SU-DHL-6 (cell line): ENCODE data around the gene RNF182.

Experiments
- H2AFZ ChIP-seq: fragments of 200-600 bp; sonication (generic); 2 replicates; pipeline ENCODE4 v1.6.1; 2014; ENCODE audit warnings: low read depth, mild to moderate bottlenecking, moderate library complexity, mixed read lengths, antibody characterized with exemption, low read length; ENCODE audit not compliant: severe bottlenecking
- H3F3A ChIP-seq: fragments of 200-600 bp; shearing (Covaris generic); 2 replicates; pipeline ENCODE4 v1.6.0; 2016; ENCODE audit warnings: antibody characterized with exemption, mild to moderate bottlenecking; ENCODE audit not compliant: insufficient read depth
- H3K27ac ChIP-seq: fragments of 200-600 bp; sonication (generic); 2 replicates; pipeline ENCODE4 v1.5.1; 2016; ENCODE audit warnings: low read depth, mild to moderate bottlenecking, low read length, moderate library complexity, mixed read lengths
- H3K27me3 ChIP-seq: fragments of 200-600 bp; sonication (generic), shearing (Covaris generic); 2 replicates; pipeline ENCODE4 v1.6.0; 2014; ENCODE audit warnings: mild to moderate bottlenecking, low read length
- H3K36me3 ChIP-seq: fragments of 200-600 bp; sonication (generic); 2 replicates; pipeline ENCODE4 v1.6.1; 2014; ENCODE audit warnings: mild to moderate bottlenecking, low read length, mixed read lengths
- H3K4me2 ChIP-seq: fragments of 300-600, 200-600 bp; shearing (Covaris generic), sonication (generic); 2 replicates; pipeline ENCODE4 v1.6.0; 2014; ENCODE audit warnings: low read length, low read depth, mild to moderate bottlenecking; ENCODE audit not compliant: poor library complexity, severe bottlenecking
- H3K4me3 ChIP-seq: fragments of 200-600 bp; sonication (generic); 2 replicates; pipeline ENCODE4 v1.5.1; 2014; ENCODE audit warnings: antibody characterized with exemption, low read length, mild to moderate bottlenecking, mixed read lengths; ENCODE audit not compliant: insufficient read depth, poor library complexity, severe bottlenecking
- H3K79me2 ChIP-seq: fragments of 200-600 bp; sonication (generic); 2 replicates; pipeline ENCODE4 v1.6.1; 2014; ENCODE audit warnings: mild to moderate bottlenecking, low read length, moderate library complexity; ENCODE audit not compliant: insufficient read depth
- H3K9ac ChIP-seq: fragments of 200-600 bp; sonication (generic); 2 replicates; pipeline ENCODE4 v1.7.0; 2014; ENCODE audit warnings: mild to moderate bottlenecking, low read length
- H3K9me2 ChIP-seq: fragments of 200-600 bp; sonication (generic); replicated peaks from 2 replicates; pipeline ENCODE4 v1.6.1; 2014; ENCODE audit warnings: low read length; ENCODE audit not compliant: insufficient read depth
- H3K9me3 ChIP-seq: fragments of 200-600 bp; sonication (generic); 2 replicates; pipeline ENCODE4 v1.6.1; 2014; ENCODE audit warnings: low read length, mixed read lengths; ENCODE audit not compliant: insufficient read depth
- H4K20me1 ChIP-seq: fragments of 200-600 bp; sonication (generic); 2 replicates; pipeline ENCODE4 v1.6.1; 2014; ENCODE audit warnings: low read depth, mild to moderate bottlenecking, antibody characterized with exemption, low read length, moderate library complexity, mixed read lengths
- EZH2phosphoT487 ChIP-seq: fragments of 200-600 bp; sonication (generic), shearing (Covaris generic); conservative IDR thresholded peaks from 2 replicates; pipeline ENCODE4 v1.6.1; 2018; ENCODE audit warnings: mild to moderate bottlenecking, antibody characterized with exemption, low read length, moderate library complexity, mixed read lengths
- TF ChIP-seq, protein P1 (sequence below): fragments of 200-600 bp; sonication (generic); IDR thresholded peaks from one replicate; pipeline ENCODE4 v1.5.1; 2017; ENCODE audit warnings: antibody characterized with exemption, mild to moderate bottlenecking, low read length, moderate library complexity; ENCODE audit not compliant: insufficient read depth, poor library complexity, severe bottlenecking

The RNF182 gene

DNA sequence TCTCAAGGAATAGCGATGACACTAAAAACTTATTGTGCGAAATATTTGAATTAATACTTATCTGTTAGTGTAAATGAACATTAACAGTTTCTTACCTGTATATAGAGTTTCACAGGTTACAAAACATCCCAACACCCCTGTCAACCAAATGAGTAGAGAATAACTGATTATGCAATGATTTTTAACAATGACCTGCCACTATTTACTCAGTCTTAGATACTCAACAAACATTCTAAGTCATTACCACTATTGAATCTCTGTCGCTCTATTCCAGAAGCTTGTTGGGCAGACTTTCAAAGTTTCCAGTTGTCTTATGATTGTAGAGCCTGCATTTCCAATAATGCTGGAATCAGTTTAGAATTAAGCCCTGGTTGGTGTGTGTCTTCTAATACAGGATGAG lies 85.5 kb downstream of the RNF182 start:
- no peak overlapping the region for H3K4me3 ChIP-seq
- no peaks in the 10 kb centered on the region for H3F3A ChIP-seq
- H3K4me2 ChIP-seq, result no peak overlapping the region
- H3K9me3 ChIP-seq, result no peaks in the 10 kb centered on the region
- H2AFZ ChIP-seq, result no peak overlapping the region
- no peaks in the 10 kb centered on the region for H4K20me1 ChIP-seq
- no peak for TF ChIP-seq EZH2phosphoT487
- TF ChIP-seq, protein P1, sequence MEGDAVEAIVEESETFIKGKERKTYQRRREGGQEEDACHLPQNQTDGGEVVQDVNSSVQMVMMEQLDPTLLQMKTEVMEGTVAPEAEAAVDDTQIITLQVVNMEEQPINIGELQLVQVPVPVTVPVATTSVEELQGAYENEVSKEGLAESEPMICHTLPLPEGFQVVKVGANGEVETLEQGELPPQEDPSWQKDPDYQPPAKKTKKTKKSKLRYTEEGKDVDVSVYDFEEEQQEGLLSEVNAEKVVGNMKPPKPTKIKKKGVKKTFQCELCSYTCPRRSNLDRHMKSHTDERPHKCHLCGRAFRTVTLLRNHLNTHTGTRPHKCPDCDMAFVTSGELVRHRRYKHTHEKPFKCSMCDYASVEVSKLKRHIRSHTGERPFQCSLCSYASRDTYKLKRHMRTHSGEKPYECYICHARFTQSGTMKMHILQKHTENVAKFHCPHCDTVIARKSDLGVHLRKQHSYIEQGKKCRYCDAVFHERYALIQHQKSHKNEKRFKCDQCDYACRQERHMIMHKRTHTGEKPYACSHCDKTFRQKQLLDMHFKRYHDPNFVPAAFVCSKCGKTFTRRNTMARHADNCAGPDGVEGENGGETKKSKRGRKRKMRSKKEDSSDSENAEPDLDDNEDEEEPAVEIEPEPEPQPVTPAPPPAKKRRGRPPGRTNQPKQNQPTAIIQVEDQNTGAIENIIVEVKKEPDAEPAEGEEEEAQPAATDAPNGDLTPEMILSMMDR, result no peak
- H3K9me2 ChIP-seq, result no peaks in the 10 kb centered on the region
- no peaks in the 10 kb centered on the region for H3K27me3 ChIP-seq
- no peak overlapping the region for H3K9ac ChIP-seq
- H3K36me3 ChIP-seq, result no peaks in the 10 kb centered on the region
- H3K79me2 ChIP-seq, result no peaks in the 10 kb centered on the region
- no peak overlapping the region for H3K27ac ChIP-seq

DNA sequence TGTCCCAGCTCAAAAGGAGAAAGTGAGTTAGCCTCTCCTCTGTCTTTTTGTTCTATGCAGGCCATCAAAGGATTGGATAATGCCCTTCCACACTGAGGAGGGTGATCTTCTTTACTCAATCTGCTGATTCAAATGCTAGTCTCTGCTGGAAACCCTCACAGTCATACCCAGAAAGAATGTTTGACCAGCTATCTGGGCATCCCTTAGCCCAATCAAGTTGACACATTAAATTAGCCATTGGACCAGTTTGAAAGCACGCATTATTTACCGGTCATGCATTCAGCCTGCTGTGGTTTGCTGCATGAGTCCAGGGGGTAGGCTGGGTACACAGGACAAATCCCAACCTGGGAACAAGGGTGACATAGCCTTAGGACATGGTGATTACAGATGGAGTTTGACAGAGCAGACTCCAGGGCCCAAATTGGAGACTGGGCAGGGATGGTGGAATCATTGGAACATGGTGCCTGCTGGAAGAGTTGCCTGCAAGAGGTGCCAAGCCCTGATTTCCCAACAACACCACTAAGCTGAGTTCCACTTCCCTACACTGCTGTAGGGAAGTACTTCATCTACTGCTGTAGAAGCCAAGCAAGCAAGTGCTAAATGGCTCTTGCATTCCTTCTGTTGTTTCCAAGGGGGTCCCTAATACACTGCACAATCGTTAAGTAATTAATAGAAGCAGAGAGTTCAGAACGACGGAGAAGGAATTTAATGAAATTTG lies 87.7 kb downstream of the RNF182 start:
- H3K27me3 ChIP-seq, result no peaks in the 10 kb centered on the region
- H3K36me3 ChIP-seq, result no peaks in the 10 kb centered on the region
- H3K27ac ChIP-seq, result no peak overlapping the region
- H2AFZ ChIP-seq, result no peak overlapping the region
- H3F3A ChIP-seq, result no peaks in the 10 kb centered on the region
- no peaks in the 10 kb centered on the region for H3K9me2 ChIP-seq
- H3K9me3 ChIP-seq, result no peaks in the 10 kb centered on the region
- no peak overlapping the region for H3K9ac ChIP-seq
- no peaks in the 10 kb centered on the region for H3K79me2 ChIP-seq
- no peak overlapping the region for H3K4me2 ChIP-seq
- H3K4me3 ChIP-seq, result no peak overlapping the region
- H4K20me1 ChIP-seq, result no peaks in the 10 kb centered on the region
- TF ChIP-seq, protein P1, result no peak
- no peak for TF ChIP-seq EZH2phosphoT487

DNA sequence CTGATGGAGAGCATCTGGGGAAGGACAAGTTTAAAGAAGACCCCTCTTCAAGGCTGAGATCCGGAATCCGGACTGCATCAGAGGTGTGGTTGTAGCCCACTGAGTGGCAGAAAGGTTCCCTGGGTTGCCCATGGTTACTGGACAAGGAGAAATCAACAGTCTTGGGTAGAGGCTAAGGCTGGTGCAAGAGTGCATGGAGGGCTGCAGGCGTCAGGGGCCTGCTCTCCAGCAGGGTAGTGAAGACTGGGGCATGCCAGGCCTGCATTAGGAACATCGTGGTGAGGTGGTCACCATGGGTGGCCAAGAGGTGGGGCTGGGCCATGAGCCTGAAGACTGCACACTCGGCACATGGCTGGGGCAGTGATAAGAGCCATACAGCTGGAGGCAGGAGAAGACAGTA lies 91.2 kb downstream of the RNF182 start:
- no peak overlapping the region for H3K4me3 ChIP-seq
- H3K79me2 ChIP-seq, result no peaks in the 10 kb centered on the region
- no peak overlapping the region for H2AFZ ChIP-seq
- H3K9ac ChIP-seq, result no peak overlapping the region
- H3K9me2 ChIP-seq, result no peaks in the 10 kb centered on the region
- no peaks in the 10 kb centered on the region for H3K9me3 ChIP-seq
- no peaks in the 10 kb centered on the region for H3K36me3 ChIP-seq
- H4K20me1 ChIP-seq, result no peaks in the 10 kb centered on the region
- no peak overlapping the region for H3K27ac ChIP-seq
- H3K4me2 ChIP-seq, result no peak overlapping the region
- no peaks in the 10 kb centered on the region for H3F3A ChIP-seq
- H3K27me3 ChIP-seq, result no peaks in the 10 kb centered on the region
- TF ChIP-seq EZH2phosphoT487, result no peak
- TF ChIP-seq, protein P1, result no peak
